ENCODE results near the gene ACAD9.

The ACAD9 gene

DNA sequence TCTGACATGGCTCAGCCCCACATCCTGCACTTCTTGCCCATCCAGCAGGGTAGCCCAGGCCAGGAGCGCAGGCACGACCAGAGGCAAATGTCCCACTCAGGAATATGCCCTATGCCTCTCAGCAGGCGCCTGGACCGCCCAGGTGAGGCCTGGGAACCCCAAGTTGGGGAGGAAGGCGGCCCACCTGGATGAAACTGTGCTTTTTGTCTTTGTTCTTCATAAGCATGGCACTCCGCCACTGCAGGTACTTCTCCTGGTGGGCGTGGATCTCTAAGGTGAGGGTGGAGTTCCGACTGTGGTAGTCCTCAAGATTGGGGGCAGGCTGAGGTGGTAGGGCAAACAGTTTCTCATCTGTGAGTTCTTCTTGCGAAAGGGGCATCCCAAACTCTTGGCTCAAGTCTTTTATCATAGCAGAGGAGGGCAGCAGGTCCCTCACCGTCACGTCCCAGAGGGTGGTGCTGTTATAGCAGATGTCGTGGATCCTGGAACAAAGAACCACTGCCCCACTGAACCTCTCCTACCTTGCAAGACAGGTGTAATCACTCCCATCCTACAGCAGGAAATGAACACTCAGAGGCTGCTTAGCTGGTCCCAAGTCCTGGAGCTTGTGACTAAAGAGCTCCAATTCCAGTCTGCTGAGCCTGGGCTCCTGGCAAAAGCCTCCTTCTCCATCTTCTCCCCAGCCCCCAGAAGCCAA, 53.2 kb downstream of the ACAD9 start:
- Histone ChIP-seq H3K4me3 (ENCODE audit: low read length in 2 of 2) (no peak overlapping the region), H3K4me1 (ENCODE audit: control insufficient read depth in 2 of 2, insufficient read depth in 2 of 2, low read length in 2 of 2) (no peaks in the 10 kb centered on the region), H3K27ac (ENCODE audit: low read depth in 2 of 2, low read length in 2 of 2) (no peak overlapping the region), H3K27me3 (ENCODE audit: control insufficient read depth in 2 of 2, insufficient read depth in 2 of 2, low read length in 2 of 2) (no peaks in the 10 kb centered on the region), H3K9me3 (ENCODE audit: control insufficient read depth in 2 of 2, low read length in 2 of 2) (no peaks in the 10 kb centered on the region), H3K36me3 (ENCODE audit: control insufficient read depth in 2 of 2, insufficient read depth in 2 of 2, low read length in 2 of 2) (no peaks in the 10 kb centered on the region), H3K9ac (ENCODE audit: low read depth in 1 of 2, low read length in 2 of 2) (no peak overlapping the region)

DNA sequence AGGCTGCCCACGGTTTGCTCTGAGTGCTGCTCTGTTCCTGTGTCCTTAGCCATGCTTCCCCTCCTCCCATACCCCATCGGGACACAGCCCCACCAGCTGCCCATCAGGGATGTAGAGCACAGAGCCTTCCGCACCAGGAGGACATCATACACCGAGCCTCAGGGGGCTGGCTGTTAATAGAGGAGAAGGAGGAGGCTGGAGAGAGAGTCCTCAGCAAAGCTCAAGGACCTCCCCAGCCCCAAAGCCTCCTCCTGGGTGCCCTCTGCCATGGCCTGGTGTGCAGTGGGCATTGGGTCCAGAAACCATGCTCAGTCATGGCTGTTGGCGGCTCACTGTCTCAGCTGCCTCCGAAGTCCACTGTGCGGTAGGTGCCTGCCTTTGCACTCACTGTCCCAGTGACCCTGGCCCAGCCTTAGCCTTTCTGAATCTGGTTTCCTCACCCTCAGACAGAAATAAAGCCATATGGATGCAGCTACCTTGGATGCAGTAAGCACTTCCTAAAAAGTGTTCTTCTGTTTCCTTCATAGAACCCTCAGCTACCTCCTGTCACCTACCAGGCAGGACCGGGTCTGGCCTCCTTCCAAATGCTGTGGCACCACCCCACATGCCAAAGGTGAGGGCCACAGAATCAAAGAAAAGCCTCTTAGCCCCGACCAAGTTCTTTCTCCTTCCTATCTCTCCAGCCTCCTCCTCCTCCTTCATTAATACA, 53.9 kb downstream of the ACAD9 start:
- Histone ChIP-seq H3K27me3 (ENCODE audit: control insufficient read depth in 2 of 2, insufficient read depth in 2 of 2, low read length in 2 of 2) (no peaks in the 10 kb centered on the region), H3K36me3 (ENCODE audit: control insufficient read depth in 2 of 2, insufficient read depth in 2 of 2, low read length in 2 of 2) (no peaks in the 10 kb centered on the region), H3K4me3 (ENCODE audit: low read length in 2 of 2) (no peak overlapping the region), H3K9ac (ENCODE audit: low read depth in 1 of 2, low read length in 2 of 2) (no peak overlapping the region), H3K9me3 (ENCODE audit: control insufficient read depth in 2 of 2, low read length in 2 of 2) (no peaks in the 10 kb centered on the region), H3K4me1 (ENCODE audit: control insufficient read depth in 2 of 2, insufficient read depth in 2 of 2, low read length in 2 of 2) (no peaks in the 10 kb centered on the region), H3K27ac (ENCODE audit: low read depth in 2 of 2, low read length in 2 of 2) (no peak overlapping the region)

DNA sequence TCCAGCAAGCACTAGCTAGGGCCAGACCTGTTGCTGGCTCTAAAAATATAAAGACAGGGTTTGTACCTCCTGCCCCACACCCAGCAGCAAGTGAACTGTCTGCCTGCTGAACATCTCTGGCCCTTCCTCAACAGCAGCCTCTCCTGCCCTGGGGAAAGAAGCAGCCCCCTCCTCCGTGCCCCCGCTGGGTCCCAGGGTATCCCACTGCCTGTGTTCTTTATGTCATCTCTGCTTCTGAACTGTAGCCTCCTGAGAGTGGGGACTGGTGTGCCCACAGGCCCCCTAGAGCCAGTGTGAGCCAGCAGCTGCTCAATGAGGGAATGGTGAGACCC, 54.5 kb downstream of the ACAD9 start:
- Histone ChIP-seq H3K4me1 (ENCODE audit: control insufficient read depth in 2 of 2, insufficient read depth in 2 of 2, low read length in 2 of 2) (no peaks in the 10 kb centered on the region), H3K9me3 (ENCODE audit: control insufficient read depth in 2 of 2, low read length in 2 of 2) (no peaks in the 10 kb centered on the region), H3K36me3 (ENCODE audit: control insufficient read depth in 2 of 2, insufficient read depth in 2 of 2, low read length in 2 of 2) (no peaks in the 10 kb centered on the region)

DNA sequence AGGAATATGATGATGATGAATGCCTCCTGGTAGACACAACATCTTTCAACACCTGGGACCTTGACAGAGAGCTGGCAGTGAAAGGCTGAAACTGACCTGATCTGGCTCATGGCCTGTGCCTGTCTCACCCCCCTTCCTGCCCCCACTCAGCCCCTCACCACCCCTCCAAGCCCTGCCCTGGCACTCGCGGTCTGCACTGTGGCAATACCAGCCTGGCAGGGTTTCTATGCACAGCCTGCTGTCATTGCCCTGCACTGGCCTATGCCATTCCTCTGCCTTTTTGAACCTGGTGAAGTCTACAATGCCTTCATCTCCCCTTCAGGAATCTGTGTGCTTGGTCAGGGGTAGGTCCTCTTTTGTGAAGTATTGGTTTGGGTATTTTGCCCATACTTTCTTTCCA, 56.5 kb downstream of the ACAD9 start:
- no peak overlapping the region for H3K27ac ChIP-seq (ENCODE audit: low read depth in 2 of 2, low read length in 2 of 2)
- H3K9ac ChIP-seq (ENCODE audit: low read depth in 1 of 2, low read length in 2 of 2), result no peak overlapping the region
- H3K36me3 ChIP-seq (ENCODE audit: control insufficient read depth in 2 of 2, insufficient read depth in 2 of 2, low read length in 2 of 2), result no peaks in the 10 kb centered on the region
- H3K4me3 ChIP-seq (ENCODE audit: low read length in 2 of 2), result no peak overlapping the region
- no peaks in the 10 kb centered on the region for H3K4me1 ChIP-seq (ENCODE audit: control insufficient read depth in 2 of 2, insufficient read depth in 2 of 2, low read length in 2 of 2)
- H3K27me3 ChIP-seq (ENCODE audit: control insufficient read depth in 2 of 2, insufficient read depth in 2 of 2, low read length in 2 of 2), result no peaks in the 10 kb centered on the region
- no peaks in the 10 kb centered on the region for H3K9me3 ChIP-seq (ENCODE audit: control insufficient read depth in 2 of 2, low read length in 2 of 2)

More for the DNA sequence above, 54.5 kb downstream of the ACAD9 start:
- Histone ChIP-seq H3K27ac (ENCODE audit: low read depth in 2 of 2, low read length in 2 of 2) (no peak overlapping the region), H3K9ac (ENCODE audit: low read depth in 1 of 2, low read length in 2 of 2) (no peak overlapping the region), H3K27me3 (ENCODE audit: control insufficient read depth in 2 of 2, insufficient read depth in 2 of 2, low read length in 2 of 2) (no peaks in the 10 kb centered on the region), H3K4me3 (ENCODE audit: low read length in 2 of 2) (no peak overlapping the region)

DNA sequence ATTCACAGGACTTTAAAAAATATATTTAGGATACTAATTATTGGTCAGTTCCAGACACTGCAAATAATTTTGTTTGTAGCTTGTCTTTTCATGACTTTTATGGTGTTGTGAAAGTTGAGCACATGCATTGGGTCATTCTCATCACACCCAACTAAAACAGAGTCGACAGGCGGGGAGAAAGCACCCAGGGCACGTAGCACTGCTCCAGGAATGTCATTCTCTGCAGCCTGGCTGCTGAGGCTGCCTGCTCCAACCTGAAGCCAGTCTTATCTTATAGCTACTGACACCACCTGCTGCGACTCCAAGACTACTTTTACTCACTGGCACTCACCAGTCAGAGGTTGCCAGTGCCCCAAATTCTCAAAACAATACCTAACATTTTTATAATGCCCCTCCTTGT, 56.9 kb downstream of the ACAD9 start:
- H3K4me3 ChIP-seq (ENCODE audit: low read length in 2 of 2), result no peak overlapping the region
- H3K9ac ChIP-seq (ENCODE audit: low read depth in 1 of 2, low read length in 2 of 2), result no peak overlapping the region
- no peak overlapping the region for H3K27ac ChIP-seq (ENCODE audit: low read depth in 2 of 2, low read length in 2 of 2)
- no peaks in the 10 kb centered on the region for H3K4me1 ChIP-seq (ENCODE audit: control insufficient read depth in 2 of 2, insufficient read depth in 2 of 2, low read length in 2 of 2)
- H3K36me3 ChIP-seq (ENCODE audit: control insufficient read depth in 2 of 2, insufficient read depth in 2 of 2, low read length in 2 of 2), result no peaks in the 10 kb centered on the region
- H3K27me3 ChIP-seq (ENCODE audit: control insufficient read depth in 2 of 2, insufficient read depth in 2 of 2, low read length in 2 of 2), result no peaks in the 10 kb centered on the region
- H3K9me3 ChIP-seq (ENCODE audit: control insufficient read depth in 2 of 2, low read length in 2 of 2), result no peaks in the 10 kb centered on the region

DNA sequence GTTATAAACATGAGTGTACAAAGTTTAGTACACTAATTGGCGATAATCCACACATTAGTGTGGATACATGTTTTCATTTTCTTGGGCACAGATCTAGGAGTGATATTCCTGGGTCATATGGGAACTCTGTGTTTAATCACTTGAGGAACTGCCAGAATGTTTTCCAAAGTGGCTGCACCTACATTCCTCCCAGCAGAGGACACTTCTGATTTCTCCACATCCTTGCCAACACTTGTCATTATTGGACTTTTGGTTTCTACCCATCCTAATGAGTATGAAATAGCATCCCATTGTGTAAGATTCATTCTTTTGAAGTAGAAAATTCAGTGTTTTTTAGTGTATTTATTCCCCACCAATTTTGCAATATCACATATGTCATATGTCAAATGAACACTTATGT, 60.8 kb downstream of the ACAD9 start:
- Histone ChIP-seq H3K27ac (ENCODE audit: low read depth in 2 of 2, low read length in 2 of 2) (no peak overlapping the region), H3K9ac (ENCODE audit: low read depth in 1 of 2, low read length in 2 of 2) (no peak overlapping the region), H3K36me3 (ENCODE audit: control insufficient read depth in 2 of 2, insufficient read depth in 2 of 2, low read length in 2 of 2) (no peaks in the 10 kb centered on the region), H3K27me3 (ENCODE audit: control insufficient read depth in 2 of 2, insufficient read depth in 2 of 2, low read length in 2 of 2) (no peaks in the 10 kb centered on the region), H3K9me3 (ENCODE audit: control insufficient read depth in 2 of 2, low read length in 2 of 2) (no peaks in the 10 kb centered on the region), H3K4me3 (ENCODE audit: low read length in 2 of 2) (no peak overlapping the region), H3K4me1 (ENCODE audit: control insufficient read depth in 2 of 2, insufficient read depth in 2 of 2, low read length in 2 of 2) (no peaks in the 10 kb centered on the region)

DNA sequence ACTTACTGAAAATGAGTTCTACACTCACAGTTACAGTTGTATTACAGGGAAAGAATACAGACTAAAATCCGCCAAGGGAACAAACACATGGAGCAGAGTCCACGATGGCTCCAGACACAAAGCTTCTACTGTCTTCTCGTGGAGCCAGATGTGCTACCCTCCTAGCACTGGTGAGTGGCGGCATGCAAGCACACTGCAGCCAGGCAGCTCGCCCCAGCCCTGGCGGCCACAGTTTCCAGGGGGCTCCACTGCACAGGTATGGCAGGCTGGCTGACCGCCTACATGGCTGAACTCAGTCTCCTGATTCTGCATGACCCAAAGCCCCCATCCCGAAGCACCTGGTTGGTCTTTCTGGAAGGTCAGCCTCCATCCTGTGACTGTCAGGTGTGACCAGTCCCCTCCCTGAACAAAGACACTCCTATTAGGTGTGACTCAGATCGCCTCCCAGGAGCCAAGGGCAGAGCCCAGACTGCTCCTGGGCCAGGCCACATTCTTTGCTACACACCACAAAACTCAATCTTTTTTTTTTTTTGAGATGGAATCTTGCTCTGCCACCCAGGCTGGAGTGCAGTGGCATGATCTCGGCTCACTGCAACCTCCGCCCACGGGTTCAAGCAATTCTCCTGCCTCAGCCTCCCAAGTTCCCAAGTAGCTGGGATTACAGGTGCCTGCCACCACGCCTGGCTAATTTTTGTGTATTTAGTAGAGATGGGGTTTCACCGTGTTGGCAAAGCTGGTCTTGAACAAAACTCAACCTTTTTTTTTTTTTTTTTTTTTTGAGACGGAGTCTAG, 62.9 kb downstream of the ACAD9 start:
- Histone ChIP-seq H3K4me3 (ENCODE audit: low read length in 2 of 2) (no peak overlapping the region), H3K4me1 (ENCODE audit: control insufficient read depth in 2 of 2, insufficient read depth in 2 of 2, low read length in 2 of 2) (no peaks in the 10 kb centered on the region), H3K27me3 (ENCODE audit: control insufficient read depth in 2 of 2, insufficient read depth in 2 of 2, low read length in 2 of 2) (no peaks in the 10 kb centered on the region), H3K9ac (ENCODE audit: low read depth in 1 of 2, low read length in 2 of 2) (no peak overlapping the region), H3K27ac (ENCODE audit: low read depth in 2 of 2, low read length in 2 of 2) (no peak overlapping the region), H3K9me3 (ENCODE audit: control insufficient read depth in 2 of 2, low read length in 2 of 2) (no peaks in the 10 kb centered on the region), H3K36me3 (ENCODE audit: control insufficient read depth in 2 of 2, insufficient read depth in 2 of 2, low read length in 2 of 2) (no peaks in the 10 kb centered on the region)

DNA sequence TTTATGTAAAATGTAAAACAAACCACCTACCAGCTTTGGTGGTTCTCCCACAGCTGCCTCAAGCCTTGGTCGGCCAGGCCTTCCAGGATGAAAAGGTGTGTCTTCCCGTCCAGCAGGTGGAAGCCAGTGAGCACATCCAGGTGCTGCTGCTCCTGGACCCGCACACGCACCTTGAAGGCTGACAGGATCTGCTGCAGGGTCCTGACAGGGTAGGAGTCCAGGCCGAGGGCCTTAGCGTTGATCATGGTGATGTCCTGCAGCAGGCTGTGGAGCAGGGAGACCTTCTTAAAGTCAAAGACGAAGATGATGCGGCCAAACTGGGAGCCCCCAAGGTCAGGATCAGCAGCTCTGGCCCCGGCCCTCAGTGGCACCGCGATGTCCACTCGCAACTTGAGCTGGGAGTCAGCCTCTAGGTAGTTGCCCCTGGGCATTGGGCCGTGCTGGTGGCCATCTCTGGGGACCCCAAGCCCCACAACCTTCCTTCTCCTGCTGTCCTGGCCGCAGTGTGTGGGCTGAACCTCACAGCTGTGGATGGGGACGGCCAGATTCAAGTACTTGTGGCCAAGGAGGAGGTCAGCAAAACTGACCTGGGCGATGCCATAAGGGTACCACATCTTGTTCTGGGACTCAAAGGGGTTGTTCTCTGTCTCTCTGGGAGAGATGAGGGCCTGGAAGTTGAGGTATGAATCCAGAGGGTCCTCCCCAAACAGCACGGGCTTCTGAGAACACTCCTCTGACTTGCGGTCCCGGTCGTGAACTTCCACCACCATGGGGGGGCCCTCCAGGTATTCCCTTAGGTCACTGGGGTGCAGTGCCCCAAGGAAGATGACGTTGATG, 65.8 kb downstream of the ACAD9 start:
- Histone ChIP-seq H3K27ac (ENCODE audit: low read depth in 2 of 2, low read length in 2 of 2) (no peak overlapping the region), H3K36me3 (ENCODE audit: control insufficient read depth in 2 of 2, insufficient read depth in 2 of 2, low read length in 2 of 2) (no peaks in the 10 kb centered on the region), H3K4me1 (ENCODE audit: control insufficient read depth in 2 of 2, insufficient read depth in 2 of 2, low read length in 2 of 2) (no peaks in the 10 kb centered on the region), H3K4me3 (ENCODE audit: low read length in 2 of 2) (no peak overlapping the region), H3K9me3 (ENCODE audit: control insufficient read depth in 2 of 2, low read length in 2 of 2) (no peaks in the 10 kb centered on the region), H3K27me3 (ENCODE audit: control insufficient read depth in 2 of 2, insufficient read depth in 2 of 2, low read length in 2 of 2) (no peaks in the 10 kb centered on the region), H3K9ac (ENCODE audit: low read depth in 1 of 2, low read length in 2 of 2) (no peak overlapping the region)

DNA sequence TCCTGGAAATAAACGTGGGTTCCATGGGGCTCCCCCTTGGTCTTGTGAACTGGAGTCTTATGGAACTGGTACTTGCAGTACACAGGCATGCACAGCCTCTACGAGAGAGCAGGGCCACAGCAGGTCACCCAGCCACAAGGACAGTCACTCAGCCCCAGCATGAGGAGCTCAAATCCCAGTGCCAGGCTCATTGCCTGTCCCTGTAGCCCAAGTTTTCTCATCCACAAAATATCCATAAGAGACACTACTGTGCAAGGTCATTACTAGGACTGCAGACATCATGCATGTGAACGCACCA, 66.4 kb downstream of the ACAD9 start:
- Histone ChIP-seq H3K9ac (ENCODE audit: low read depth in 1 of 2, low read length in 2 of 2) (no peak overlapping the region), H3K9me3 (ENCODE audit: control insufficient read depth in 2 of 2, low read length in 2 of 2) (no peaks in the 10 kb centered on the region), H3K36me3 (ENCODE audit: control insufficient read depth in 2 of 2, insufficient read depth in 2 of 2, low read length in 2 of 2) (no peaks in the 10 kb centered on the region), H3K4me3 (ENCODE audit: low read length in 2 of 2) (no peak overlapping the region), H3K4me1 (ENCODE audit: control insufficient read depth in 2 of 2, insufficient read depth in 2 of 2, low read length in 2 of 2) (no peaks in the 10 kb centered on the region), H3K27ac (ENCODE audit: low read depth in 2 of 2, low read length in 2 of 2) (no peak overlapping the region), H3K27me3 (ENCODE audit: control insufficient read depth in 2 of 2, insufficient read depth in 2 of 2, low read length in 2 of 2) (no peaks in the 10 kb centered on the region)

DNA sequence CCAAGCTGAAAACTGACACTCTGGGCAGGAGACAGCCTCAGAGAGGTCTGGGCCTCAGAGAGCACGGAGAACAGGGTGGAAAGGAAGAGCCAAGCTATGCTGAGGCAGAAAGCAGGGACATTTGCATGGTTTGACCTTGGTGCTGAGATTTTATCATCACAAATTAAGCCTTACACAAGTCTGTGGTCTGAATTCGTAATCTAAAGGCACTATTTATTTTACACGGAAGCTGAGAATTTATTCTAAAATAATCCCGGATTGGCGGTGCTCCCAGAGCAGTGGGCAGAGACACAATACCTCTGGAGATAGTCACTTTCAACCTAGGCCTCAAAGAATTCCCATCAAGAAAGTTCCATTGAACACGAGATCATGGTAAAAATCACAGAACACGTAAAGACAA, 67.0 kb downstream of the ACAD9 start:
- H3K27ac ChIP-seq (ENCODE audit: low read depth in 2 of 2, low read length in 2 of 2), result no peak overlapping the region
- no peaks in the 10 kb centered on the region for H3K36me3 ChIP-seq (ENCODE audit: control insufficient read depth in 2 of 2, insufficient read depth in 2 of 2, low read length in 2 of 2)
- H3K9me3 ChIP-seq (ENCODE audit: control insufficient read depth in 2 of 2, low read length in 2 of 2), result no peaks in the 10 kb centered on the region
- no peaks in the 10 kb centered on the region for H3K4me1 ChIP-seq (ENCODE audit: control insufficient read depth in 2 of 2, insufficient read depth in 2 of 2, low read length in 2 of 2)
- H3K27me3 ChIP-seq (ENCODE audit: control insufficient read depth in 2 of 2, insufficient read depth in 2 of 2, low read length in 2 of 2), result no peaks in the 10 kb centered on the region
- H3K9ac ChIP-seq (ENCODE audit: low read depth in 1 of 2, low read length in 2 of 2), result no peak overlapping the region
- no peak overlapping the region for H3K4me3 ChIP-seq (ENCODE audit: low read length in 2 of 2)

All from mucosa of rectum (tissue), 2 donors.